Transverse colon (tissue), 4 donors: ENCODE results near the gene NFKBIL1. TPM values are rescaled to one million over a fixed set of nuclear protein-coding genes. Genes with fewer than 3 reads are reported as not detected.
"Not testable (repeated sequence)": the region's sequence is repeated elsewhere in the genome, so short reads cannot be mapped to it uniquely, and the experiment has no call there.

ENCODE experiments used
- DNase-seq: peaks from one replicate; pipeline ENCODE4 v3.0.0-alpha.2; 2019
- H3K27ac ChIP-seq, 4 donors: fragments of 200-600 bp; sonication (generic); 2 replicates each; pipeline ENCODE4 v1.5.1; 2016 to 2018; ENCODE audit warnings: inconsistent platforms in 4 of 4
- H3K27me3 ChIP-seq: fragments of 200-600 bp; sonication (generic); 2 replicates; pipeline ENCODE4 v1.5.1; 2017; ENCODE audit warnings: inconsistent platforms
- H3K36me3 ChIP-seq, 4 donors: fragments of 200-600 bp; sonication (generic); 2 replicates each; pipeline ENCODE4 v1.5.1; 2017 to 2019; ENCODE audit warnings: inconsistent platforms in 4 of 4
- H3K4me1 ChIP-seq, 4 donors: fragments of 200-600 bp; sonication (generic); 2 replicates each; pipeline ENCODE4 v1.5.1; 2017 to 2020; ENCODE audit warnings: inconsistent platforms in 4 of 4
- H3K4me3 ChIP-seq, 4 donors: fragments of 200-600 bp; sonication (generic); 1 replicate in 1 of 4; 2 replicates in 3 of 4; pipeline versions ENCODE4 v1.5.1 to v1.6.1; 2017 to 2019; ENCODE audit warnings: inconsistent platforms in 4 of 4
- H3K9me3 ChIP-seq, 2 donors: fragments of 200-600 bp; sonication (generic); 2 replicates each; pipeline ENCODE4 v1.5.1; 2017 to 2019; ENCODE audit warnings: inconsistent platforms in 2 of 2
- EP300 ChIP-seq: sonication (generic); formaldehyde crosslinking; IDR thresholded peaks from one replicate; pipeline ENCODE4 v1.6.1; 2017; ENCODE audit warnings: antibody characterized with exemption, low read depth
- POLR2A ChIP-seq: fragments of 450-650 bp; IDR thresholded peaks from one replicate; pipeline ENCODE4 v1.6.1; 2016; ENCODE audit warnings: antibody characterized with exemption, mild to moderate bottlenecking, moderate library complexity
- POLR2AphosphoS5 ChIP-seq, 3 donors: sonication (generic); formaldehyde crosslinking; IDR thresholded peaks; one replicate each; pipeline ENCODE4 v1.6.1; 2016; ENCODE audit warnings: antibody characterized with exemption in 3 of 3
- WGBS, 2 donors: methylation state at CpG; one replicate each; pipeline ENCODE4 v1.1.5; 2018; ENCODE audit warnings: low coverage in 1 of 2; 5-methylcytosine and 5-hydroxymethylcytosine counted together
- in situ Hi-C, 4 donors: fragments of 200-750 bp; cut with MboI; loops; one replicate each; pipeline versions ENCODE4 v1.15.0 to v1.15.1; 2017; ENCODE audit warnings: low sequenced_read_pairs in 3 of 4, low pct_ligation_motif_present in 1 of 4, low pct_unique_long_range_greater_than_20kb in 1 of 4
- intact Hi-C: fragments of 100-400 bp; cut with DNase I; formaldehyde crosslinking; loops from one replicate; pipeline ENCODE4 v1.15.1; 2023; ENCODE audit warnings: low total_unique reads
- total RNA-seq, 4 donors: library from RNA; depleted of rRNA; stranded (reverse); fragments of >200 nt; gene quantifications; one replicate each; pipeline ENCODE4 v1.1.0, GENCODE V29; 2016
- TF ChIP-seq, protein P1 (sequence below), 5 experiments: fragments of 200-600 bp in 3 of 5; fragments of 450-650 bp in 2 of 5; sonication (generic) in 3 of 5; IDR thresholded peaks; 1 replicate in 2 of 5; 2 replicates in 3 of 5; pipeline ENCODE4 v1.5.1; 2016 to 2017; ENCODE audit warnings: antibody characterized with exemption in 5 of 5, inconsistent platforms in 3 of 5, mild to moderate bottlenecking in 2 of 5, moderate library complexity in 1 of 5

The NFKBIL1 gene
- total RNA-seq, 4 donors from 2014 or later = 13.7 to 29.5 (median 22.9) TPM

DNA sequence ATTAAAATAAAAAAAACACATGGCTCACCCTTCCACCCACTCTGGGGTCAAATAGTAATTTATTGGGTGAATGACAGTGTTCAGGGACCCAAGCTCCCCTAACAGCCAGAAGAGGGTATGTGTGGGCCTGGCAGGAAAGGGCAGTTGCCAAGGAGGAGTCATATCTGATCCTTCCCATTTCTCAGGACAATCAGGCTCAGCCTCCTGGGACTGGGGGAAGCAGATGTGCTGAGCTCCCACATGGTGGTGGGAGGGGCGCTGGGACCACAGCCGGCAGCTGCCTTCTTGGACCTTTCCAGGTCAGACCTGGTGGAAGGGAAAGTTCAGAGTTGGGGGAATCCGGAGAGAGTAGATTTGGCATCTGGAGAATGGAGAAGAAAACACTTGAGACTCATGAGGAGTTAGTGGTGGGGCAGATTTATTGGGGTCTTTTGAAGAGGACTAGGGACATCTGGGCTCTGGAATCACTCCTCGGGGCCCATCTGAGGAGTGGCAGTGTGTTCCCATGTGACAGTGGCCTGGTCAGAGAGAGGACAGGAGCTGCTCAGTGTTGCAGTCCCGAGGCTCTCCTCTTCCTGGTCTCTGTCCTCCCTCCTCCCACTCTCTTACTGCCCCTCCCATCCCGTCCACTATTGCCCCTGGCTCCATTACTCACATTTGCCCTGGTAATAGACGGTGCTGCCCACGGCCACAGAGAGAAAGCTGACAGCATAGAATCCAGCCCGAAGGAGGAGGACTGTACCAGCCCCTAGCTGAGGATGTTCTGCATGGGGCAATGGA lies 41.7 kb downstream of the NFKBIL1 start:
- Histone ChIP-seq H3K9me3 (no peaks in the 10 kb centered on the region), H3K27me3 (no peaks in the 10 kb centered on the region), H3K4me3 (no peak overlapping the region), H3K27ac (no peak overlapping the region), H3K4me1 (peaks cover 0 to 21% (median 0%) of the 10 kb centered on the region in 4 donors), H3K36me3 (no peaks in the 10 kb centered on the region)
- intact Hi-C loops = no loop called here
- in situ Hi-C loops = no loop called here
- TF ChIP-seq POLR2A (no peak), EP300 (no peak), POLR2AphosphoS5 (IDR thresholded peaks at IDR 0.05) (no peak)
- TF ChIP-seq, protein P1, sequence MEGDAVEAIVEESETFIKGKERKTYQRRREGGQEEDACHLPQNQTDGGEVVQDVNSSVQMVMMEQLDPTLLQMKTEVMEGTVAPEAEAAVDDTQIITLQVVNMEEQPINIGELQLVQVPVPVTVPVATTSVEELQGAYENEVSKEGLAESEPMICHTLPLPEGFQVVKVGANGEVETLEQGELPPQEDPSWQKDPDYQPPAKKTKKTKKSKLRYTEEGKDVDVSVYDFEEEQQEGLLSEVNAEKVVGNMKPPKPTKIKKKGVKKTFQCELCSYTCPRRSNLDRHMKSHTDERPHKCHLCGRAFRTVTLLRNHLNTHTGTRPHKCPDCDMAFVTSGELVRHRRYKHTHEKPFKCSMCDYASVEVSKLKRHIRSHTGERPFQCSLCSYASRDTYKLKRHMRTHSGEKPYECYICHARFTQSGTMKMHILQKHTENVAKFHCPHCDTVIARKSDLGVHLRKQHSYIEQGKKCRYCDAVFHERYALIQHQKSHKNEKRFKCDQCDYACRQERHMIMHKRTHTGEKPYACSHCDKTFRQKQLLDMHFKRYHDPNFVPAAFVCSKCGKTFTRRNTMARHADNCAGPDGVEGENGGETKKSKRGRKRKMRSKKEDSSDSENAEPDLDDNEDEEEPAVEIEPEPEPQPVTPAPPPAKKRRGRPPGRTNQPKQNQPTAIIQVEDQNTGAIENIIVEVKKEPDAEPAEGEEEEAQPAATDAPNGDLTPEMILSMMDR (IDR thresholded peaks at IDR 0.05) = no peak
- DNase-seq = no peak
- 33 to 61% methylated on average over 2 to 9 of the region's 9 CpGs for WGBS, 2 donors

DNA sequence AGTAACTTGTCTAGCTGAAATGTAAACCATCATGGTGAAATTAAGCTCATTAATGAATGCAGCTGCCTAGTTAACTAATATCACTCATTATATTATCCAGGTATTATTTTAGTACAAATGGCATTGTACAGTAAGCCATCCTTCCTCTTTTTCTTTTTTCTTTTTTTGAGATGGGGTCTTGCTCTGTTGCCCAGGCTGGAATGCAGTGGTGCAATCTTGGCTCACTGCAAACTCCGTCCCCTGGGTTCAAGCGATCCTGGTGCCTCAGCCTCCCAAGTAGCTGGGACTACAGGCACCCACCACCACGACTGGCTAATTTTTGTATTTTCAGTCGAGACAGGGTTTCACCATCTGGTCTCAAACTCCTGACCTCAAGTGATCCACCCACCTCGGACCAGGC lies 43.3 kb downstream of the NFKBIL1 start:
- H3K9me3 ChIP-seq, H3K27me3 ChIP-seq, H3K4me3 ChIP-seq, H3K36me3 ChIP-seq, H3K27ac ChIP-seq, DNase-seq, intact Hi-C loops: not testable (repeated sequence)
- in situ Hi-C loops = loop anchor here in 1 of 4 donors (10.0 kb wide), 1 partner anchor 46 kb away; the partner anchor contains the start of genes ATP6V1G2, DDX39B and NFKBIL1
- WGBS, 2 donors = 85% methylated on average over 5 of the region's 5 CpGs; no CpG with 5 or more reads in 1 of the 2 donors
- peaks cover 0 to 12% (median 0%) of the 10 kb centered on the region in 4 donors for H3K4me1 ChIP-seq

DNA sequence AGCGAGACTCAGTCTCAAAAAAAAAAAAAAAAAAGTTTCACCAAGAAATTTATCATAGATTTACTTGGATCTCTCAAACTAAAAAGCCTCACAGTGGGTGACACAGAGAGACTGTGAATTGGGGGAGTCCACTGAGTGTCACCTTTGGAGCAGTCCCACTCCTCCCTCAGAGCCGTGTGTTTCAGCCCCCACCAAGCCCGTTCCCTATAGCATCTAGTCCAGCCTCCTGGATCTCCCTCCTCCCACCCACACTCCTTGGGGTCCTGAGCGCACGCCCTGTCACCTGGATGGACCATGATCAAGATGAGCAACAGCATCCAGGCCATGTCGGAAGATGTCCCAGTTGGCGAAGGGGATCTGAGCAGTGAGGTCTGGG lies 45.0 kb downstream of the NFKBIL1 start:
- no peaks in the 10 kb centered on the region for H3K9me3 ChIP-seq
- 60 to 87% methylated on average over 2 to 7 of the region's 7 CpGs for WGBS, 2 donors
- intact Hi-C loops (no loop called here), in situ Hi-C loops (loop anchor here in 1 of 4 donors (10.0 kb wide), 1 partner anchor 48 kb away; the partner anchor contains the start of genes ATP6V1G2, DDX39B and NFKBIL1)
- H3K36me3 ChIP-seq = no peaks in the 10 kb centered on the region
- TF ChIP-seq POLR2A (no peak), EP300 (no peak), POLR2AphosphoS5 (IDR thresholded peaks at IDR 0.05) (no peak)
- TF ChIP-seq, protein P1 (IDR thresholded peaks at IDR 0.05) = no peak
- no peak overlapping the region for H3K27ac ChIP-seq
- H3K4me1 ChIP-seq = peaks cover 0 to 4% (median 0%) of the 10 kb centered on the region in 4 donors
- no peak overlapping the region for H3K4me3 ChIP-seq
- DNase-seq = no peak
- no peaks in the 10 kb centered on the region for H3K27me3 ChIP-seq

DNA sequence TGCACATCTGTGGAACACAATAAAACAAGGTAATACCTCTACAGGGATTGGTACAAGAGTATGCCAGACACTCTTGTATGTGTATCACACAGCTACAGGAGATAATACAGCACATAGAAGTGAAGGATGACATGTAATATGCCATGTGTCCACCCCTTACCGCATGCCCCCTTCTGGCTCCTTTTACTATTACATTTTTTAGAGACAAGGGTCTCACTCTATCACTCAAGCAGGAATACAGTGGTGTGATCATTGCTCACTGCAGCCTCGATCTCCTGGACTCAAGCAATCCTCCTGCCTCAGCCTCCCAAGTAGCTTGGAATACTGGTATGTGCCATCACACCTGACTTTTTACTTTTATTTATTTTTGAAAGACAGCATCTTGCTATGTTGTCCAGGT lies 49.6 kb downstream of the NFKBIL1 start:
- 0 to 23% methylated on average over 1 to 2 of the region's 2 CpGs for WGBS, 2 donors
- in situ Hi-C loops = loop anchor here in 3 of 4 donors (5.0 to 10.0 kb wide), 2 partner anchors 50 to 52 kb away; partner anchors contain the start of genes ATP6V1G2 (in 3 of the 3), NFKBIL1 (in 3 of the 3) and DDX39B (in 1 of the 3)
- no peaks in the 10 kb centered on the region for H3K27me3 ChIP-seq
- H3K27ac ChIP-seq = no peak overlapping the region
- H3K9me3 ChIP-seq = no peaks in the 10 kb centered on the region
- no peaks in the 10 kb centered on the region for H3K4me1 ChIP-seq
- no peaks in the 10 kb centered on the region for H3K36me3 ChIP-seq
- no peak for TF ChIP-seq POLR2AphosphoS5 (IDR thresholded peaks at IDR 0.05)
- TF ChIP-seq, protein P1 (IDR thresholded peaks at IDR 0.05) = peak; percentile 8 to 45 (median 31)
- no peak overlapping the region for H3K4me3 ChIP-seq
- intact Hi-C loops = no loop called here
- DNase-seq = no peak
